Fibroblast of skin of left quadriceps (primary cell): ENCODE measurements around the gene ABCC1.
"Not testable (repeated sequence)": the region's sequence is repeated elsewhere in the genome, so short reads cannot be mapped to it uniquely, and the experiment has no call there.

Source experiments
- DNase-seq, 2 experiments: peaks; one replicate each; pipeline ENCODE4 v3.0.0-alpha.2; 2013; ENCODE audit warnings: low read depth in 2 of 2

ABCC1 gene

GRCh38 chr16:16139061-16139460 lies 189.6 kb downstream of the ABCC1 start:
- no peak for DNase-seq

- DNase-seq: no peak
Measured at GRCh38 chr16:16139806-16140205, 190.4 kb downstream of the ABCC1 start.

GRCh38 chr16:16140537-16140936 lies 191.1 kb downstream of the ABCC1 start:
- no peak for DNase-seq

GRCh38 chr16:16141141-16141540 lies 191.7 kb downstream of the ABCC1 start:
- no peak for DNase-seq

- no peak for DNase-seq
Measured at GRCh38 chr16:16141784-16142396, 192.5 kb downstream of the ABCC1 start.

GRCh38 chr16:16143038-16143763 lies 193.8 kb downstream of the ABCC1 start:
- no peak for DNase-seq

- no peak for DNase-seq
Measured at GRCh38 chr16:16143931-16144330, 194.5 kb downstream of the ABCC1 start.

- no peak for DNase-seq
Measured at GRCh38 chr16:16144416-16144815, 195.0 kb downstream of the ABCC1 start.

- no peak for DNase-seq
Measured at GRCh38 chr16:16145286-16145685, 195.9 kb downstream of the ABCC1 start.

- no peak for DNase-seq
Measured at GRCh38 chr16:16146380-16147315, 197.2 kb downstream of the ABCC1 start.

- DNase-seq: no peak
Measured at GRCh38 chr16:16147316-16147999, 198.0 kb downstream of the ABCC1 start.

- DNase-seq: not testable (repeated sequence)
Measured at GRCh38 chr16:16148000-16148599, 198.7 kb downstream of the ABCC1 start.

- DNase-seq: no peak
Measured at GRCh38 chr16:16148755-16149154, 199.3 kb downstream of the ABCC1 start.

GRCh38 chr16:16149710-16150116 lies 200.3 kb downstream of the ABCC1 start:
- DNase-seq: no peak

GRCh38 chr16:16150117-16150877 lies 200.9 kb downstream of the ABCC1 start:
- DNase-seq: no peak

GRCh38 chr16:16150878-16151152 lies 201.4 kb downstream of the ABCC1 start:
- no peak for DNase-seq

GRCh38 chr16:16151315-16151714 lies 201.9 kb downstream of the ABCC1 start:
- DNase-seq: no peak

- not testable (repeated sequence) for DNase-seq
Measured at GRCh38 chr16:16153000-16153399, 203.6 kb downstream of the ABCC1 start.

GRCh38 chr16:16154281-16154951 lies 205.0 kb downstream of the ABCC1 start:
- DNase-seq: no peak

- no peak for DNase-seq
Measured at GRCh38 chr16:16155234-16155633, 205.8 kb downstream of the ABCC1 start.
